ENCODE measurements around the gene BMPR1B.

- TF ChIP-seq, protein P1, sequence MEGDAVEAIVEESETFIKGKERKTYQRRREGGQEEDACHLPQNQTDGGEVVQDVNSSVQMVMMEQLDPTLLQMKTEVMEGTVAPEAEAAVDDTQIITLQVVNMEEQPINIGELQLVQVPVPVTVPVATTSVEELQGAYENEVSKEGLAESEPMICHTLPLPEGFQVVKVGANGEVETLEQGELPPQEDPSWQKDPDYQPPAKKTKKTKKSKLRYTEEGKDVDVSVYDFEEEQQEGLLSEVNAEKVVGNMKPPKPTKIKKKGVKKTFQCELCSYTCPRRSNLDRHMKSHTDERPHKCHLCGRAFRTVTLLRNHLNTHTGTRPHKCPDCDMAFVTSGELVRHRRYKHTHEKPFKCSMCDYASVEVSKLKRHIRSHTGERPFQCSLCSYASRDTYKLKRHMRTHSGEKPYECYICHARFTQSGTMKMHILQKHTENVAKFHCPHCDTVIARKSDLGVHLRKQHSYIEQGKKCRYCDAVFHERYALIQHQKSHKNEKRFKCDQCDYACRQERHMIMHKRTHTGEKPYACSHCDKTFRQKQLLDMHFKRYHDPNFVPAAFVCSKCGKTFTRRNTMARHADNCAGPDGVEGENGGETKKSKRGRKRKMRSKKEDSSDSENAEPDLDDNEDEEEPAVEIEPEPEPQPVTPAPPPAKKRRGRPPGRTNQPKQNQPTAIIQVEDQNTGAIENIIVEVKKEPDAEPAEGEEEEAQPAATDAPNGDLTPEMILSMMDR (IDR thresholded peaks at IDR 0.05), result no peak
- no peak for TF ChIP-seq POLR2A (IDR thresholded peaks at IDR 0.05)
- no peak for TF ChIP-seq POLR2AphosphoS5 (IDR thresholded peaks at IDR 0.05)
Observed at GRCh38 chr4:95186666-95187065, 428.9 kb downstream of the BMPR1B start.

All from gastroesophageal sphincter (tissue), 3 donors.